K562 (cell line): ENCODE measurements around the gene UGT1A3. TPM values are rescaled to one million over a fixed set of nuclear protein-coding genes. Genes with fewer than 3 reads are reported as not detected.

ENCODE experiments used
- ATAC-seq: fragments of 200-7000 bp; cut with Tn5 transposase; 3 replicates; pipeline ENCODE4 v1.9.1; 2020; ENCODE audit warnings: moderate library complexity
- BruUV-seq: library from RNA; stranded (reverse); fragments of 400-500 nt; replicated peaks from 2 replicates; lab custom pipeline; 2021; lab: Mats Ljungman, UMichigan
- CTCF ChIA-PET: fragments of 300-600 bp; formaldehyde crosslinking; extraction: SDS; loops from one replicate; lab custom pipeline; 2021; ENCODE audit warnings: low intra/inter-chr PET ratio; lab: Yijun Ruan, JAX
- POLR2A ChIA-PET: fragments of 300-600, 350-650 bp; sonication (Branson Sonifier 250); formaldehyde crosslinking; extraction: SDS; loops from one replicate; lab custom pipeline; 2021; ENCODE audit warnings: antibody characterized with exemption, inconsistent platforms; lab: Yijun Ruan, JAX
- DNase-seq, 4 experiments: peaks; one replicate each; pipeline versions ENCODE4 v3.0.0 to v3.0.0-alpha.2; 2011 to 2018; ENCODE audit warnings: low spot score in 3 of 4, mixed read lengths in 3 of 4; ENCODE audit errors: extremely low read depth in 1 of 4
- FAIRE-seq: peaks from 2 replicates; lab custom pipeline; 2011; peaks lifted over from hg19 to GRCh38; lab: Jason Lieb, UNC
- H2AFZ ChIP-seq: 2 replicates; pipeline ENCODE4 v1.6.0; 2011; ENCODE audit warnings: low read depth, low read length, control low read depth, inconsistent platforms
- H3K27ac ChIP-seq: fragments of 200-600 bp; 3 replicates; pipeline ENCODE4 v1.8.0; 2011; ENCODE audit warnings: low read depth, mild to moderate bottlenecking, control low read depth, inconsistent platforms, low read length, moderate library complexity, mixed read lengths; ENCODE audit errors: extremely low read depth
- H3K27me3 ChIP-seq, 2 experiments: fragments of 300-600 bp in 1 of 2; 2 replicates in 1 of 2; 3 replicates in 1 of 2; pipeline versions ENCODE4 v1.6.0 to v1.8.0; 2011; ENCODE audit warnings: inconsistent platforms in 2 of 2, low read length in 2 of 2, mild to moderate bottlenecking in 1 of 2, mixed read lengths in 1 of 2, moderate library complexity in 1 of 2; ENCODE audit not compliant: control insufficient read depth in 2 of 2, insufficient read depth in 2 of 2
- H3K36me3 ChIP-seq: fragments of 300-600 bp; 3 replicates; pipeline ENCODE4 v1.8.0; 2011; ENCODE audit warnings: mild to moderate bottlenecking, low read length, inconsistent platforms; ENCODE audit not compliant: control insufficient read depth, insufficient read depth
- H3K4me1 ChIP-seq, 2 experiments: fragments of 200-600 bp in 1 of 2; replicated peaks in 1 of 2; 2 replicates in 1 of 2; 3 replicates in 1 of 2; pipeline versions ENCODE4 v1.5.1 to v1.8.0; 2011; ENCODE audit warnings: inconsistent platforms in 2 of 2, low read length in 2 of 2, mild to moderate bottlenecking in 1 of 2, mixed read lengths in 1 of 2, moderate library complexity in 1 of 2; ENCODE audit not compliant: control insufficient read depth in 2 of 2, insufficient read depth in 2 of 2
- H3K4me2 ChIP-seq: 2 replicates; pipeline ENCODE4 v1.6.1; 2011; ENCODE audit warnings: low read length, control low read depth, inconsistent platforms, mixed read lengths; ENCODE audit not compliant: insufficient read depth
- H3K4me3 ChIP-seq: fragments of 200-600 bp; sonication (generic), shearing (Covaris generic); 2 replicates; pipeline ENCODE4 v1.5.1; 2016; ENCODE audit warnings: control low read depth, inconsistent platforms
- H3K79me2 ChIP-seq: fragments of 200-600 bp; 3 replicates; pipeline ENCODE4 v1.8.0; 2011; ENCODE audit warnings: low read length, inconsistent platforms; ENCODE audit not compliant: control insufficient read depth, insufficient read depth
- H3K9ac ChIP-seq, 2 experiments: 2 replicates each; pipeline versions ENCODE4 v1.6.0 to v1.6.1; 2011; ENCODE audit warnings: low read depth in 2 of 2, low read length in 2 of 2, control low read depth in 1 of 2, inconsistent platforms in 1 of 2, mild to moderate bottlenecking in 1 of 2, mixed read lengths in 1 of 2; ENCODE audit not compliant: insufficient read depth in 1 of 2
- H3K9me1 ChIP-seq: one replicate; pipeline ENCODE4 v1.6.0; 2011; ENCODE audit warnings: inconsistent platforms, mild to moderate bottlenecking, low read length, moderate library complexity; ENCODE audit not compliant: control insufficient read depth, insufficient read depth
- H3K9me3 ChIP-seq: replicated peaks from 2 replicates; pipeline ENCODE4 v1.5.1; 2011; ENCODE audit warnings: low read depth, low read length, inconsistent platforms; ENCODE audit not compliant: control insufficient read depth, insufficient read depth
- H4K20me1 ChIP-seq: replicated peaks from 2 replicates; pipeline ENCODE4 v1.6.1; 2011; ENCODE audit warnings: low read length, inconsistent platforms, mixed read lengths; ENCODE audit not compliant: control insufficient read depth, insufficient read depth
- BMI1 ChIP-seq: fragments of 150-350 bp; IDR thresholded peaks from 2 replicates; pipeline ENCODE4 v1.6.1; 2014; ENCODE audit warnings: low read length
- CCNT2 ChIP-seq: IDR thresholded peaks from 2 replicates; pipeline ENCODE4 v1.6.1; 2011; ENCODE audit warnings: borderline replicate concordance, low read depth, mild to moderate bottlenecking, moderate library complexity, mixed read lengths, low read length; ENCODE audit not compliant: insufficient read length; ENCODE audit errors: extremely low read depth
- CEBPZ ChIP-seq: fragments of 150-350 bp; IDR thresholded peaks from 2 replicates; pipeline ENCODE4 v1.6.1; 2014; ENCODE audit warnings: low read depth, mild to moderate bottlenecking, low read length, borderline replicate concordance
- COPS2 ChIP-seq: fragments of 450-650 bp; conservative IDR thresholded peaks from 2 replicates; pipeline ENCODE4 v1.6.1; 2016; ENCODE audit warnings: mild to moderate bottlenecking, moderate library complexity
- ILF3 ChIP-seq: fragments of 450-650 bp; IDR thresholded peaks from 2 replicates; pipeline ENCODE4 v1.6.1; 2018; ENCODE audit warnings: antibody characterized with exemption, mild to moderate bottlenecking, moderate library complexity, borderline replicate concordance
- MECOM ChIP-seq: fragments of 250-450 bp; sonication (Bioruptor Pico); IDR thresholded peaks from 2 replicates; pipeline ENCODE4 v1.8.0; 2022; ENCODE audit warnings: inconsistent platforms
- MED1 ChIP-seq: sonication (generic); formaldehyde crosslinking; IDR thresholded peaks from 2 replicates; pipeline ENCODE4 v1.8.1; 2023; ENCODE audit warnings: missing genetic modification reagents, borderline replicate concordance
- MTA1 ChIP-seq: fragments of 450-650 bp; IDR thresholded peaks from 2 replicates; pipeline ENCODE4 v1.6.1; 2017; ENCODE audit warnings: borderline replicate concordance
- NCOA6 ChIP-seq: fragments of 450-650 bp; IDR thresholded peaks from 2 replicates; pipeline ENCODE4 v1.6.1; 2017; ENCODE audit warnings: mild to moderate bottlenecking
- RNF2 ChIP-seq: sonication (generic); IDR thresholded peaks from 2 replicates; pipeline ENCODE4 v1.6.1; 2016
- ZNF609 ChIP-seq: sonication (generic); formaldehyde crosslinking; IDR thresholded peaks from 2 replicates; pipeline ENCODE4 v1.8.1; 2023; ENCODE audit warnings: missing genetic modification reagents, mild to moderate bottlenecking, borderline replicate concordance
- WGBS: fragments of 100-300 bp; shearing (Covaris generic); methylation state at CpG from one replicate; pipeline ENCODE4 v1.1.6; 2016; ENCODE audit warnings: low coverage, mixed read lengths; ENCODE audit not compliant: insufficient coverage; ENCODE audit errors: missing lambda C conversion rate; 5-methylcytosine and 5-hydroxymethylcytosine counted together
- in situ Hi-C: fragments of 300-500 bp; cut with MboI; formaldehyde crosslinking; loops from 4 replicates; pipeline ENCODE4 v1.15.0; 2018; ENCODE audit warnings: inconsistent platforms, mixed read lengths
- intact Hi-C: fragments of 100-400 bp; cut with micrococcal nuclease; formaldehyde crosslinking; loops from 2 replicates; pipeline ENCODE4 v1.14.2; 2022
- polyA plus RNA-seq, 8 experiments: library from polyadenylated mRNA; depleted of rRNA in 4 of 8; stranded (reverse) in 5 of 8; unstranded in 3 of 8; fragments of >200 nt; fragmentation: Nextera tagmentation in 2 of 8; fragmentation: Illumina TruSeq in 1 of 8; extraction: Ambion mirVana in 2 of 8; extraction: Trizol in 1 of 8; gene quantifications; 2 replicates each; pipeline versions ENCODE4 v1.2.1 to v1.2.3, GENCODE V29; 2011 to 2014; ENCODE audit warnings: inconsistent platforms in 1 of 8, missing spikeins in 1 of 8
- total RNA-seq, 7 experiments: library from RNA; depleted of rRNA in 6 of 7; stranded (reverse); fragments of >200 nt in 6 of 7; fragmentation: Illumina TruSeq in 2 of 7; extraction: Trizol in 2 of 7; gene quantifications; 2 replicates each; pipeline versions ENCODE4 v1.2.1 to v1.2.3, GENCODE V29; 2011 to 2021; ENCODE audit warnings: low replicate concordance in 1 of 7
- TF ChIP-seq, protein P1 (sequence below), 2 experiments: fragments of 450-650 bp; IDR thresholded peaks; 2 replicates each; pipeline ENCODE4 v1.6.1; 2016

UGT1A3 gene
- total and polyA plus RNA-seq, 9 of the 15 experiments (the other 6 are each of a cell fraction or from before 2014, with no cell fraction given) = not detected

GRCh38 chr2:233794128-233794658 is 65.4 kb downstream of the UGT1A3 start (continued):
- TF ChIP-seq CEBPZ = no peak
- TF ChIP-seq MECOM = no peak
- TF ChIP-seq MTA1 = no peak
- TF ChIP-seq BMI1 = no peak
- TF ChIP-seq CCNT2 = no peak

DNA sequence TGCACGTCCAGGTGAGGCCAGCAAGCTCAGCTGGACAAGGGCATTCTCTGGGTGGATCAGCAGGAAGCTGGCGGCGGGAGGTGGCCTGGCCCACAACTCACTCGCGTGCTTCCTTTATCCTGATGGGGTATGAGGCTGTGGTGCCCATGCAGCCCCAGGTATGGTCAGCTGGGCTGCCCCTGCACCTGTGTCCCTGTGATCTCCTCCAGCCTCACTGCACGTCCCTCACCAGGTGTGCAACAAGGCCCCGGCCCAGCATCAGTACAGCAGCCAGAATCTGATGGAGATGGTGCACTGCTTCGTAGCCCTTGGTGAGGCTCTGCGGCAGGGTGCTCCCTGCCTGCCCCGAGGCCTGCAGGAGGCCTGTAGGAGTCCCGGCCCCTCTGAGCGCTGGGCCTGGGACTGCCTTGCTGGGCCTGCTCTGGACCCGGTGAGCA is 66.9 kb downstream of the UGT1A3 start:
- FAIRE-seq (no peak), DNase-seq (no peak), ATAC-seq (no peak)
- BruUV-seq = no TSS peak
- 9% methylated on average over 9 of the region's 13 CpGs for WGBS
- H3K9ac ChIP-seq = no peak overlapping the region
- no peak overlapping the region for H2AFZ ChIP-seq
- H3K36me3 ChIP-seq = no peaks in the 10 kb centered on the region
- CTCF ChIA-PET = no interaction called here
- H3K27ac ChIP-seq = no peak overlapping the region
- H3K4me2 ChIP-seq = no peak overlapping the region
- H3K9me3 ChIP-seq = no peaks in the 10 kb centered on the region
- no peaks in the 10 kb centered on the region for H4K20me1 ChIP-seq
- H3K27me3 ChIP-seq = peaks cover 0 to 38% of the 10 kb centered on the region in 2 experiments; a peak in 2 of 5 replicates
- in situ Hi-C loops (no loop called here), intact Hi-C loops (no loop called here)
- POLR2A ChIA-PET = no interaction called here
- H3K9me1 ChIP-seq = no peaks in the 10 kb centered on the region
- no peaks in the 10 kb centered on the region; a peak in 1 of 5 replicates for H3K4me1 ChIP-seq
- H3K79me2 ChIP-seq = no peaks in the 10 kb centered on the region
- no peak overlapping the region for H3K4me3 ChIP-seq
- no peak for TF ChIP-seq ZNF609 (CRISPR knock-in tag)
- no peak for TF ChIP-seq MED1
- TF ChIP-seq, protein P1, sequence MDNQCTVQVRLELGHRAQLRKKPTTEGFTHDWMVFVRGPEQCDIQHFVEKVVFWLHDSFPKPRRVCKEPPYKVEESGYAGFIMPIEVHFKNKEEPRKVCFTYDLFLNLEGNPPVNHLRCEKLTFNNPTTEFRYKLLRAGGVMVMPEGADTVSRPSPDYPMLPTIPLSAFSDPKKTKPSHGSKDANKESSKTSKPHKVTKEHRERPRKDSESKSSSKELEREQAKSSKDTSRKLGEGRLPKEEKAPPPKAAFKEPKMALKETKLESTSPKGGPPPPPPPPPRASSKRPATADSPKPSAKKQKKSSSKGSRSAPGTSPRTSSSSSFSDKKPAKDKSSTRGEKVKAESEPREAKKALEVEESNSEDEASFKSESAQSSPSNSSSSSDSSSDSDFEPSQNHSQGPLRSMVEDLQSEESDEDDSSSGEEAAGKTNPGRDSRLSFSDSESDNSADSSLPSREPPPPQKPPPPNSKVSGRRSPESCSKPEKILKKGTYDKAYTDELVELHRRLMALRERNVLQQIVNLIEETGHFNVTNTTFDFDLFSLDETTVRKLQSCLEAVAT (IDR thresholded peaks at IDR 0.05) = no peak
- TF ChIP-seq ILF3 = no peak
- no peak for TF ChIP-seq COPS2
- no peak for TF ChIP-seq NCOA6
- no peak for TF ChIP-seq RNF2
